KG1 (cell line): ENCODE data around the gene CELSR2.
"Not testable (repeated sequence)": the region's sequence is repeated elsewhere in the genome, so short reads cannot be mapped to it uniquely, and the experiment has no call there.

ENCODE experiments used
- DNase-seq: peaks from one replicate; lab custom pipeline; 2025; lab: John Stamatoyannopoulos, UW

Gene CELSR2

DNA sequence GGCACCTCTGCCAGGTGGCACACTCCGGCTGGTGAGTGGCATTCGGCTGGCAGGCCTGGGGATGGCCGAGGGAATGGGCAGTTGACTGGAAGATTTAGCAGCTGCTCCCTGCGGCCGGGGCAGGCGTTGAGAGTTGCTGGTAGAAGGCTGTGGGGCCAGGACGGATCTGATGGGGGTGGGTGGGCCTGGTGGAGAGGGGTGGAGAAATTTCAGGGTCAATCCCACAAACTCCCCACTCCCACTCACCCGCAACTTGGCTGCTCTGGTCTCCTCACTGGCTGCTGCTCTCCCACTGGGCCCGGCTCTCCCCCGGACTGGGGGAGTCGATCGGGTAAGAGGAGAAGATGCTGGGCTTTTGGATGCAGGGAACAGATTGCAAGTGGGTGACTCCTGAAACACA lies 31.5 kb downstream of the CELSR2 start:
- DNase-seq, result no peak

- no peak for DNase-seq
These were observed 32.5 kb downstream of the CELSR2 start for GRCh38 chr1:109281680-109282496.

- DNase-seq, result no peak
These were observed 33.2 kb downstream of the CELSR2 start for GRCh38 chr1:109282497-109282951.

- DNase-seq, result no peak
These were observed 33.8 kb downstream of the CELSR2 start, which contains the start of gene PSRC1 for GRCh38 chr1:109282952-109283747. Gene PSRC1, minus strand, starts transcription at chr1:109283145.

- no peak for DNase-seq
These were observed 34.6 kb downstream of the CELSR2 start for GRCh38 chr1:109283748-109284600.

- DNase-seq, result not testable (repeated sequence)
These were observed 37.4 kb downstream of the CELSR2 start for GRCh38 chr1:109286762-109287161.

DNA sequence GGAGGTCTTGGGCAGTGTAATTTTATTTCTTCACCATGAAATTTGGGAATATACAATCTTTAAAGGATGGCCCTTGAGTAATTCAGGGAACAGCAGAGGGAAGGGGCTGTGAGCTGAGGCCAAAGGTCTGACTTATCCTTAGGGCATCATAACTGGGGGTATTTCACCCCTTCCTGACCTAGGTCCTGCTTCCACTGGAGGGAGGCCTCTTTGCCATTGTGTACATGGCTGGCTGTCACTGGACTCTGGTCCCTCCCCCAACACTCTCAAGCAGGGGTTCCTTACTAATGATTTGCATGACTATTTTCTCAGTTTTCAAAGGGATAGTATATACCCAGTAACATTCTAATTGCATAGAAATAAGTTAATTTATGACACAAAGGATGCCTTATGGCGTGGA lies 40.8 kb downstream of the CELSR2 start:
- no peak for DNase-seq

- DNase-seq, result no peak
These were observed 41.7 kb downstream of the CELSR2 start for GRCh38 chr1:109290998-109291397.

DNA sequence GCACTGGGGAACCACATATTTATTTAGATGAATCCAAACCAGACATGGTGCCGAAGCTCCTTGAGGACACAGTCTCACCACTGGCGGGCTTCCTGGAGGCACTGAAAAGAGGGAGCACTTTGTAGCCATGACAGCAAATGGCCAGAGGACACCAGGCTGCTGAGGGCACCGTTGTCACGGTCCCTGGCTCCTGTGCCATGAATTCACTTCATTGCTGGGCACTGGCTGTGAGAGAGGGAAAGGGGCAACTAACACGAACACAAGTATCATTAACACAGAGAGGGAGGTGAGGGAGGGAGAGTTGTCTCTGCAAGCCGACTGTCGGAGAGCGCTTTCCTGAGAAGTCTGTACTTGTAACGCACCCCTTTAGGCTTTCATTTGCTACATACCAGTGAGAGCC lies 43.0 kb downstream of the CELSR2 start:
- DNase-seq, result no peak

DNA sequence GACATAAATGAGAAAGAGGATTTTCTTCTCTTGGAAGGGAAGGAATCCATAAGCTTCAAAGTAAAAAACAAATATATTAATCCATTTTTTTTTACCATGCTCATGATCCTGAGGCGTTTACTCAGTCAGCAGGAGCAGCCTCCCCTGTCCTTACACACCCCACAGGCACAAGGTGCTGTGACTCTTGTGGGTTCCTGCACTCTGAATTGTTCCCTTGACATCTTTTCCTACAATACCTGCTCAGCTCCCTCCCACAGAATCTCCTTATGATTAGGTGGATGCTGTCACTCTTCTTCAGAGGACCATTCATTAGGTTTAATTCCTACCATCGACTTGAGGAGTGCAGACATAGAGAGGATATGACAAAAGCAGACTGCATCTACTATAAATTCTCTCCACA lies 43.7 kb downstream of the CELSR2 start:
- DNase-seq, result no peak

DNA sequence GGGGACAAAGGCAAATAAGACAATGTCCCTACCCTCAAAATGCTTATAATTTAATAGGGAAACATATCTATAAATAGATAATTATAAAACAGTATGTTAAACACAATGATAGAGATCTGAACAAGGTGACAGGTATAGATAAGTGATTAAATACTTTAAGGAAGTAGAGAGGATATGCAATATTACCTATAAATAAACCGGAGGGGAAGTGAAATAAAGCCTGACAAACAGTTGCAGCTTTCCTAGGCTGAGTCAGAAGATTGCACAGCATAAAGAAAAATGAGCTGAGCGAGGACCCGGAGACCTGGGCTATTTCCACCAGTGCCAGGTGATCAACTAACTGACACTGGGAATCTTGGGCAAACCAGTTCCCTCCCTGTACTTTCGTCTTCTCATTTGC lies 45.1 kb downstream of the CELSR2 start:
- no peak for DNase-seq

DNA sequence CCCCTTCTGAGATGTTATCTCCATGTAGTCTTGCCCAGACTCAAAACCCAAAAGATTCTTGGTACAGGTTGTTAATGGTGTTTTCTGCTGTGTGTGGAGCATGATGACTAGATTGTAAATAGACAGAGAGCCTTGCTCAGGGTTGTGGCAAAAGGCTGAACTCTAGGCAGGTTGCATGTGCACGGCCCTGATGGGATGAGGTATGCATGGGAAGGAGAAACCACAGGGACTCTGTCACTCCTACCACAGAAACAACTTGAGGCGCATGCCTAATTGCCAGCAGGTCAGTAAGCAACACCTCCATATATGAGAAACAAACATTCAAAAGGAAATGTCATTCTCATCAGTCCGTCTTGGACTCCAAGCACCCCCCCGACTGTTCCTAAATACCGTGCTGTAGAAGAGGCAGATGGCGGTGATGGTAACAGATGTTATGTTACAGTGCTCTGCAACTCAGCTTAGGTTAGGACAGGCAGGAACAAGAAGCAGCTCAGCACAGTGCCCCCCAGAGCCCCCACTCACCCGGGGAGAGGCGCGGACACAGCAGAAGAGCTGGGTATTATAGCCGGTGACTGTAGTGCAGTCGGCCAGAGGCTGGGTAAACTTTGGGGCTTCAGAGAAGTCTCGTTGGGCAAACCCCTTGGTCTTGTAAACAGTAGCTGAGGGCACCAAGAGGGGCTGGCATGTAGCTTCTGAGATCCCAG lies 46.5 kb downstream of the CELSR2 start:
- DNase-seq, result no peak

DNA sequence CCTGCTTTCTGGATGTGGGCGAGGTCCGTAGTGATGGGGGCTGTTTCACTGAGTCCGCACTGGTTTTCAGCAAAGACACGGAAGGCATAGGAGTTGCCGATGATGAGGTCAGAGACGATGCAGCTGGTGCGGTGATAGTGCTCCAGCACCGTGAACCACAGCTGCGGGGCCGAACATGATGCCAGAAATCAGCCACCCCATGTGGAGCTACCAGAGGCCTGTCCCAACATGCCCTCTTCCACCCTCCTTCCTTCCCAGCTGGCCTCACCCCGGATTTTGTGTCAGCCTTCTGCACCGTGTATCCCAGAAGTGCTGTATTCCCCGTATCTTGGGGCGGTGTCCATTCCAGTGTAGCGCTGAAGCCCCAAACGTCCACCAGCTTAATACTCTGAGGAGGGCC lies 47.4 kb downstream of the CELSR2 start:
- no peak for DNase-seq

- no peak for DNase-seq
These were observed 49.6 kb downstream of the CELSR2 start for GRCh38 chr1:109298666-109299557.

- no peak for DNase-seq
These were observed 50.4 kb downstream of the CELSR2 start for GRCh38 chr1:109299558-109300343.

DNA sequence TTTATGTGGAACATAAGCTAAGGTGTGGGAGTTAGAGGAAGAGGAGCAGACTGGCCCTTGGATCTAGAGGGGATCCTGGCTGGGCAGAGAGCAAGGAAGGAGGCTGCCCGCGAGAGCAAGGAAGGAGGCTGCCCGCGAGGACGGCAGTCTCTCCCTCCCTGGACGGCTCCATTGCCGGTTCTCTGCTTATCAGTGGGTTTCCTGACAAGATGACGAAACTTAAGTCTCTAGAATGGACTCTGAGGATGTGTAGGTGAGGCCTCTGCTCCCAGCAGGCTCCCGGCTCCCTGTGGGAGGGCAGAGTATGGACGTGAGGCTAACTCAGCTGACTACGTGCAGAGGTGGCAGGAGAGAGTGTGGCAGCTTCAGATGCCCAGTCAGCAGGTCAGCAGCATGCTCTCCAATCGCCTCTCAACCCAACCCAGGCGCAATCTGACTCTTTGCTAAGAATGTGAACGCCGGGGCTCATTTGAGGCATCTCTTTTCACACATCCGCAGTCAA lies 51.4 kb downstream of the CELSR2 start:
- no peak for DNase-seq

DNA sequence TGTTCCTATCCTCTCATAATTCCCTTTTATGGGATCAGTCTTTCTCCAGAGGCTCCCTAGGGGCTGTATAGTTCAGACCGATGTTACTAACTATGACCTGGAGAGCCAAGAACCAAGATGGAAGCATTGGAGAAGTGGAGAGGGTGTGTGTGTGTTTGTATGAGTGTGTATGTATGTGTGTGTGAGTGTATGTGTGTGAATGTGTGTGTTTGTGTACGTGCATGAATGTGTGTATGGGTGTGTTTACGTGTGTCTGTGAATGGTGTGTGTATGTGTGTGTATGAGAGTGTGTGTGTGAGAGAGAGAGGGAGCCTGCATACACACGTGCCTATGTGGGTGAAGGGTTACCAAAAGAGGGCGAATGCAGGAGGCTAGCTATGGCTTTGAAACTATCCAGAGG lies 52.5 kb downstream of the CELSR2 start:
- DNase-seq, result no peak

DNA sequence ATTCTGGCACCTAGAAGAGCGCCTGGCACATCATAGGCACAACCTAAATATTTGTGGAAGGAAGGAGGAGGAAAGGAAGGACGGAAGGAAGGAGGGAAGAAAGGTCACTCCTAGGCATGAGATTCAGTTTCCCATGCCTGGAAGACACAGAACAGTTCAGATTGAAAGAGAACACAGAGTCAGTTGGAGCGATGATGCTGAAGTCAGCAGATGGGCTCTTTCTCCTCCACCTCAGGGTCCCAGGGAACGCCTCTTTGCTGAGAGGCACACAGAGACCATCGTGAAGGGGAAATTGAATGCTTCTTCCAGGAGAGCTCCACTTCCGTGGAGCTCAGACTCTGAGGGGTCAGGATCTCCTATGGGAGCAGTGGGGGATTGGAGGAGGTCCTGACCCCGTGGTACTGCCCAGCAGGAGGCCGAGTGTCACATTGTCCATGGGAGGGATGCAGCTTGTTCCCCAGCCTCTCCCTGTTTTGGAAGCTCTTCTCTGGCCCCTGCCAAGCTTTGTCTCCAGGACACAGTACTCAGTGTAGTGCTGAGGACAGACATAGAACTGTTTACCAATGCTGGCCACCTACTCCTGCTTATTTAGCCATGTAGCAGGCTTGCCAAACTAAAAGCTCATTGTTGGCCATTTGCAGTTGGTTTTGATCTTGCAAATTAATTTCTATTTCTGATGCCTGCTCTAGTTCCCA lies 55.0 kb downstream of the CELSR2 start:
- DNase-seq, result no peak

- DNase-seq, result not testable (repeated sequence)
These were observed 56.7 kb downstream of the CELSR2 start for GRCh38 chr1:109305991-109306390.
